IPS DF 4.7 (cell line): ENCODE results near the gene CD8A.
"Not testable (repeated sequence)": the region's sequence is repeated elsewhere in the genome, so short reads cannot be mapped to it uniquely, and the experiment has no call there.

Experiments used
- DNase-seq: peaks from one replicate; pipeline ENCODE4 v3.0.0-alpha.2; 2013; ENCODE audit warnings: low spot score; ENCODE audit errors: extremely low read depth

CD8A gene

GRCh38 chr2:86790676-86791572 is at the start of gene CD8A:
TSS of gene CD8A (minus strand) at chr2:86790913. CDS start at chr2:86790825, 88 bp downstream.
- no peak for DNase-seq

- not testable (repeated sequence) for DNase-seq
Observed at GRCh38 chr2:86839871-86840548, 49.3 kb upstream of the CD8A start.

GRCh38 chr2:86839455-86839854 is 48.7 kb upstream of the CD8A start:
- DNase-seq: not testable (repeated sequence)

GRCh38 chr2:86837714-86838113 is 47.0 kb upstream of the CD8A start:
- not testable (repeated sequence) for DNase-seq

- not testable (repeated sequence) for DNase-seq
Observed at GRCh38 chr2:86836915-86837695, 46.4 kb upstream of the CD8A start.

GRCh38 chr2:86835548-86835889 is 44.8 kb upstream of the CD8A start:
- DNase-seq: not testable (repeated sequence)

- no peak for DNase-seq
Observed at GRCh38 chr2:86833315-86833714, 42.6 kb upstream of the CD8A start.

GRCh38 chr2:86832334-86833096 is 41.8 kb upstream of the CD8A start:
- DNase-seq: no peak

- no peak for DNase-seq
Observed at GRCh38 chr2:86831537-86831936, 40.8 kb upstream of the CD8A start.

GRCh38 chr2:86826951-86827350 is 36.2 kb upstream of the CD8A start:
- no peak for DNase-seq

GRCh38 chr2:86825693-86826381 is 35.1 kb upstream of the CD8A start:
- DNase-seq: no peak

GRCh38 chr2:86825036-86825692 is 34.5 kb upstream of the CD8A start:
- DNase-seq: no peak

- DNase-seq: no peak
Observed at GRCh38 chr2:86822668-86823345, 32.1 kb upstream of the CD8A start.

GRCh38 chr2:86821842-86822241 is 31.1 kb upstream of the CD8A start:
- DNase-seq: no peak

GRCh38 chr2:86821306-86821705 is 30.6 kb upstream of the CD8A start:
- no peak for DNase-seq

GRCh38 chr2:86818957-86819356 is 28.2 kb upstream of the CD8A start:
- DNase-seq: no peak

- DNase-seq: no peak
Observed at GRCh38 chr2:86818114-86818801, 27.5 kb upstream of the CD8A start.

GRCh38 chr2:86815611-86816010 is 24.9 kb upstream of the CD8A start:
- no peak for DNase-seq
